ENCODE measurements around the gene RCE1.

The RCE1 gene

DNA sequence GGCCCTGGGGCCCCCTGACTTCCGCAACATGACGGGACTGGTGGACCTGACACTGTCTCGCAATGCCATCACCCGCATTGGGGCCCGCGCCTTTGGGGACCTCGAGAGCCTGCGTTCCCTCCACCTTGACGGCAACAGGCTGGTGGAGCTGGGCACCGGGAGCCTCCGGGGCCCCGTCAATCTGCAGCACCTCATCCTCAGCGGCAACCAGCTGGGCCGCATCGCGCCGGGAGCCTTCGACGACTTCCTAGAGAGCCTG is 14.6 kb downstream of the RCE1 start:
- H3K79me1 ChIP-seq (ENCODE audit: low read depth, low read length): peaks cover 10% of the 10 kb centered on the region
- WGBS, 2 donors (ENCODE audit: extremely low coverage in 2 of 2, insufficient read length in 2 of 2, insufficient replicate concordance in 1 of 2): no CpG with 5 or more reads among the region's 19 CpGs
- H3K14ac ChIP-seq (ENCODE audit: low read length): peak overlapping the region; percentile 14
- peak overlapping the region; percentile 60 for H2AK5ac ChIP-seq (ENCODE audit: low read depth, low read length)
- H2BK5ac ChIP-seq (ENCODE audit: low read length): peak overlapping the region; percentile 26
- no peak for DNase-seq (ENCODE audit: low spot score)
- H2BK120ac ChIP-seq (ENCODE audit: low read depth, low read length): peak overlapping the region; percentile 16
- no peak overlapping the region for H2AFZ ChIP-seq (ENCODE audit: low read length)
- no peak overlapping the region for H4K8ac ChIP-seq (ENCODE audit: low read depth, low read length)
- no peak overlapping the region for H2BK12ac ChIP-seq (ENCODE audit: low read length)
- peak overlapping the region in 1 of 2 donors; percentile 98 for H3K4me3 ChIP-seq (ENCODE audit: low read length in 2 of 2)
- H3K4me2 ChIP-seq (ENCODE audit: insufficient read depth, low read length, poor library complexity, severe bottlenecking): peak overlapping the region; percentile 99
- no peaks in the 10 kb centered on the region for H3K27me3 ChIP-seq (ENCODE audit: control insufficient read depth in 3 of 3, insufficient read depth in 3 of 3, low read depth in 1 of 3, low read length in 3 of 3)
- peaks cover 4 to 14% of the 10 kb centered on the region in 2 donors for H3K4me1 ChIP-seq (ENCODE audit: control insufficient read depth in 2 of 2, insufficient read depth in 1 of 2, low read depth in 1 of 2, low read length in 2 of 2)
- H4K91ac ChIP-seq (ENCODE audit: low read depth, low read length, poor library complexity): no peak overlapping the region
- no peak overlapping the region for H2BK15ac ChIP-seq (ENCODE audit: low read length)
- peaks cover 3 to 14% of the 10 kb centered on the region in 2 donors for H3K36me3 ChIP-seq (replicated peaks in 1 of 2; ENCODE audit: control insufficient read depth in 2 of 2, insufficient read depth in 2 of 2, low read length in 2 of 2)
- H3K4ac ChIP-seq (ENCODE audit: low read length): no peak overlapping the region
- H3K27ac ChIP-seq (replicated peaks; ENCODE audit: low read length): no peak overlapping the region
- peak overlapping the region; percentile 44 for H3K9ac ChIP-seq (ENCODE audit: low read depth, low read length, poor library complexity)
- H3K18ac ChIP-seq (ENCODE audit: low read length): no peak overlapping the region
- H3K9me3 ChIP-seq (replicated peaks in 1 of 2; ENCODE audit: control insufficient read depth in 2 of 2, insufficient read depth in 1 of 2, low read depth in 1 of 2, low read length in 2 of 2): no peaks in the 10 kb centered on the region
- H3K23ac ChIP-seq (ENCODE audit: low read depth, low read length, poor library complexity): peak overlapping the region; percentile 16

- Histone ChIP-seq H3K18ac (ENCODE audit: low read length) (no peak overlapping the region), H3K4me1 (ENCODE audit: control insufficient read depth in 2 of 2, insufficient read depth in 1 of 2, low read depth in 1 of 2, low read length in 2 of 2) (peaks cover 4 to 14% of the 10 kb centered on the region in 2 donors), H3K79me1 (ENCODE audit: low read depth, low read length) (peaks cover 10% of the 10 kb centered on the region), H3K4me2 (ENCODE audit: insufficient read depth, low read length, poor library complexity, severe bottlenecking) (no peak overlapping the region), H3K23ac (ENCODE audit: low read depth, low read length, poor library complexity) (no peak overlapping the region), H3K4me3 (ENCODE audit: low read length in 2 of 2) (no peak overlapping the region), H2AFZ (ENCODE audit: low read length) (no peak overlapping the region), H2BK12ac (ENCODE audit: low read length) (no peak overlapping the region), H3K27ac (replicated peaks; ENCODE audit: low read length) (no peak overlapping the region), H2BK120ac (ENCODE audit: low read depth, low read length) (peak overlapping the region; percentile 16), H2BK5ac (ENCODE audit: low read length) (no peak overlapping the region), H2BK15ac (ENCODE audit: low read length) (no peak overlapping the region), H2AK5ac (ENCODE audit: low read depth, low read length) (no peak overlapping the region), H4K8ac (ENCODE audit: low read depth, low read length) (no peak overlapping the region), H4K91ac (ENCODE audit: low read depth, low read length, poor library complexity) (no peak overlapping the region), H3K9ac (ENCODE audit: low read depth, low read length, poor library complexity) (peak overlapping the region; percentile 44), H3K36me3 (replicated peaks in 1 of 2; ENCODE audit: control insufficient read depth in 2 of 2, insufficient read depth in 2 of 2, low read length in 2 of 2) (peaks cover 3 to 14% of the 10 kb centered on the region in 2 donors), H3K27me3 (ENCODE audit: control insufficient read depth in 3 of 3, insufficient read depth in 3 of 3, low read depth in 1 of 3, low read length in 3 of 3) (no peaks in the 10 kb centered on the region), H3K14ac (ENCODE audit: low read length) (no peak overlapping the region), H3K9me3 (replicated peaks in 1 of 2; ENCODE audit: control insufficient read depth in 2 of 2, insufficient read depth in 1 of 2, low read depth in 1 of 2, low read length in 2 of 2) (no peaks in the 10 kb centered on the region), H3K4ac (ENCODE audit: low read length) (no peak overlapping the region)
- no peak for DNase-seq (ENCODE audit: low spot score)
- WGBS, 2 donors (ENCODE audit: extremely low coverage in 2 of 2, insufficient read length in 2 of 2, insufficient replicate concordance in 1 of 2): no CpG with 5 or more reads among the region's 62 CpGs
Observed at GRCh38 chr11:66858186-66858938, 15.1 kb downstream of the RCE1 start.

DNA sequence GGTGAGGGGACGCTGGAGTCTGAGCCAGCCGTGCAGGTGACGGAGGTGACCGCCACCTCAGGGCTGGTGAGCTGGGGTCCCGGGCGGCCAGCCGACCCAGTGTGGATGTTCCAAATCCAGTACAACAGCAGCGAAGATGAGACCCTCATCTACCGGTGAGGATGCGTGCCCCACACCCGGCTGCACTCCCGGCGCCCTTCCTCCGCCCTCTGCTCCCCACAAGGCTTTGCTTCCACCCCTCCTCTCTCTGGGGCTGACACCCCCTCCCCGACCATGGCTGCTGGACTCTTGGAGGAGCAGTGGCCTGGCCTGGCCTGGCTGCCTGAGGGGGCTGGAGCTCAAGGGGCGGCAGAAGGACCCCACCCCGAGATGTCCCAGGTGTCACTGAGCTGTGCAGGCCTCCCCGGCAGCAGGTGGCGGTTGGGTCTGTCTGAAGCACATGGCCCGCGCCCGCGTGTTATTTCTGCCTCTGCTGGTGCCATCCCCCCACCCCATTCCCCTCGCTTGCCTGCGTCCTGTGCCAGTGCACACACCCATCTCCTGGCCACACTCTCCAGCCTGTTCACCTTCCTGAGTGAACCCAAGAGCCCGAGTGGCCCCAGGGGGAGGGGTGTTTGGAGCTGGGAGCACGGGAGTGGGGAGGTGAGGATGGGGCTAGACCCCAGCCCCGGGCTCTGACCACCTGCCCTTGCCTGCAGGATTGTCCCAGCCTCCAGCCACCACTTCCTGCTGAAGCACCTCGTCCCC is 15.9 kb downstream of the RCE1 start:
- no peak overlapping the region for H3K27ac ChIP-seq (replicated peaks; ENCODE audit: low read length)
- peak overlapping the region; percentile 22 for H2BK12ac ChIP-seq (ENCODE audit: low read length)
- H3K36me3 ChIP-seq (replicated peaks in 1 of 2; ENCODE audit: control insufficient read depth in 2 of 2, insufficient read depth in 2 of 2, low read length in 2 of 2): peaks cover 3 to 14% of the 10 kb centered on the region in 2 donors
- no CpG with 5 or more reads among the region's 29 CpGs for WGBS, 2 donors (ENCODE audit: extremely low coverage in 2 of 2, insufficient read length in 2 of 2, insufficient replicate concordance in 1 of 2)
- no peak overlapping the region for H3K4me3 ChIP-seq (ENCODE audit: low read length in 2 of 2)
- H2AFZ ChIP-seq (ENCODE audit: low read length): no peak overlapping the region
- peak overlapping the region; percentile 31 for H3K23ac ChIP-seq (ENCODE audit: low read depth, low read length, poor library complexity)
- H3K27me3 ChIP-seq (ENCODE audit: control insufficient read depth in 3 of 3, insufficient read depth in 3 of 3, low read depth in 1 of 3, low read length in 3 of 3): no peaks in the 10 kb centered on the region
- no peak overlapping the region for H2BK120ac ChIP-seq (ENCODE audit: low read depth, low read length)
- H3K9ac ChIP-seq (ENCODE audit: low read depth, low read length, poor library complexity): peak overlapping the region; percentile 12
- H3K9me3 ChIP-seq (replicated peaks in 1 of 2; ENCODE audit: control insufficient read depth in 2 of 2, insufficient read depth in 1 of 2, low read depth in 1 of 2, low read length in 2 of 2): no peaks in the 10 kb centered on the region
- H3K4me1 ChIP-seq (ENCODE audit: control insufficient read depth in 2 of 2, insufficient read depth in 1 of 2, low read depth in 1 of 2, low read length in 2 of 2): peaks cover 4 to 14% of the 10 kb centered on the region in 2 donors
- H4K8ac ChIP-seq (ENCODE audit: low read depth, low read length): no peak overlapping the region
- no peak overlapping the region for H3K14ac ChIP-seq (ENCODE audit: low read length)
- H2BK5ac ChIP-seq (ENCODE audit: low read length): no peak overlapping the region
- H2AK5ac ChIP-seq (ENCODE audit: low read depth, low read length): no peak overlapping the region
- H4K91ac ChIP-seq (ENCODE audit: low read depth, low read length, poor library complexity): no peak overlapping the region
- H3K79me1 ChIP-seq (ENCODE audit: low read depth, low read length): peaks cover 10% of the 10 kb centered on the region
- no peak overlapping the region for H3K4me2 ChIP-seq (ENCODE audit: insufficient read depth, low read length, poor library complexity, severe bottlenecking)
- peak overlapping the region; percentile 17 for H3K18ac ChIP-seq (ENCODE audit: low read length)
- H2BK15ac ChIP-seq (ENCODE audit: low read length): no peak overlapping the region
- DNase-seq (ENCODE audit: low spot score): no peak
- H3K4ac ChIP-seq (ENCODE audit: low read length): no peak overlapping the region

GRCh38 chr11:66859686-66860448 is 16.6 kb downstream of the RCE1 start:
- H2BK120ac ChIP-seq (ENCODE audit: low read depth, low read length): no peak overlapping the region
- H2BK15ac ChIP-seq (ENCODE audit: low read length): no peak overlapping the region
- H3K27ac ChIP-seq (replicated peaks; ENCODE audit: low read length): no peak overlapping the region
- no peak overlapping the region for H3K4ac ChIP-seq (ENCODE audit: low read length)
- H3K79me1 ChIP-seq (ENCODE audit: low read depth, low read length): peaks cover 10% of the 10 kb centered on the region
- no peak overlapping the region for H3K9ac ChIP-seq (ENCODE audit: low read depth, low read length, poor library complexity)
- H3K23ac ChIP-seq (ENCODE audit: low read depth, low read length, poor library complexity): peak overlapping the region; percentile 31
- H3K27me3 ChIP-seq (ENCODE audit: control insufficient read depth in 3 of 3, insufficient read depth in 3 of 3, low read depth in 1 of 3, low read length in 3 of 3): no peaks in the 10 kb centered on the region
- H3K14ac ChIP-seq (ENCODE audit: low read length): no peak overlapping the region
- no peak overlapping the region for H3K18ac ChIP-seq (ENCODE audit: low read length)
- H4K91ac ChIP-seq (ENCODE audit: low read depth, low read length, poor library complexity): no peak overlapping the region
- H3K4me2 ChIP-seq (ENCODE audit: insufficient read depth, low read length, poor library complexity, severe bottlenecking): no peak overlapping the region
- H3K36me3 ChIP-seq (replicated peaks in 1 of 2; ENCODE audit: control insufficient read depth in 2 of 2, insufficient read depth in 2 of 2, low read length in 2 of 2): peaks cover 3 to 14% of the 10 kb centered on the region in 2 donors
- H2AFZ ChIP-seq (ENCODE audit: low read length): no peak overlapping the region
- peaks cover 4 to 14% of the 10 kb centered on the region in 2 donors for H3K4me1 ChIP-seq (ENCODE audit: control insufficient read depth in 2 of 2, insufficient read depth in 1 of 2, low read depth in 1 of 2, low read length in 2 of 2)
- H4K8ac ChIP-seq (ENCODE audit: low read depth, low read length): no peak overlapping the region
- no CpG with 5 or more reads among the region's 41 CpGs for WGBS, 2 donors (ENCODE audit: extremely low coverage in 2 of 2, insufficient read length in 2 of 2, insufficient replicate concordance in 1 of 2)
- no peak overlapping the region for H2BK12ac ChIP-seq (ENCODE audit: low read length)
- DNase-seq (ENCODE audit: low spot score): no peak
- H2BK5ac ChIP-seq (ENCODE audit: low read length): no peak overlapping the region
- no peak overlapping the region for H3K4me3 ChIP-seq (ENCODE audit: low read length in 2 of 2)
- no peaks in the 10 kb centered on the region for H3K9me3 ChIP-seq (replicated peaks in 1 of 2; ENCODE audit: control insufficient read depth in 2 of 2, insufficient read depth in 1 of 2, low read depth in 1 of 2, low read length in 2 of 2)
- H2AK5ac ChIP-seq (ENCODE audit: low read depth, low read length): no peak overlapping the region
